GM12874 (cell line): ENCODE results near the gene ARL8A.

Experiments used
- CTCF ChIP-seq: IDR thresholded peaks from 2 replicates; pipeline ENCODE4 v1.5.1; 2011; ENCODE audit warnings: low read depth, mild to moderate bottlenecking, control low read depth, low read length, moderate library complexity; ENCODE audit not compliant: insufficient read depth

The ARL8A gene

GRCh38 chr1:202086579-202087350 is 57.8 kb downstream of the ARL8A start:
- no peak for TF ChIP-seq CTCF

GRCh38 chr1:202085682-202086373 is 58.7 kb downstream of the ARL8A start:
- TF ChIP-seq CTCF: no peak

GRCh38 chr1:202084791-202085681 is 59.5 kb downstream of the ARL8A start:
- TF ChIP-seq CTCF: no peak
